Mesothelial cell of epicardium (in vitro differentiated cells): ENCODE results near the gene ACAA2. TPM values are rescaled to one million over a fixed set of nuclear protein-coding genes. Genes with fewer than 3 reads are reported as not detected.

Experiments used
- DNase-seq, 2 experiments: peaks; one replicate each; pipeline ENCODE4 v3.0.0; 2021; ENCODE audit warnings: low spot score in 2 of 2; ENCODE audit not compliant: unreplicated experiment in 2 of 2
- H3K27ac Mint-ChIP-seq: 2 replicates; pipeline ENCODE4 v1.8.0; 2021; ENCODE audit warnings: mixed read lengths
- H3K27me3 Mint-ChIP-seq: 2 replicates; pipeline ENCODE4 v1.8.0; 2021; ENCODE audit warnings: low read depth, mixed read lengths
- H3K36me3 Mint-ChIP-seq: 2 replicates; pipeline ENCODE4 v1.8.0; 2021; ENCODE audit warnings: mixed read lengths
- H3K4me1 Mint-ChIP-seq: 2 replicates; pipeline ENCODE4 v1.8.0; 2021; ENCODE audit warnings: mixed read lengths
- H3K4me3 Mint-ChIP-seq: 2 replicates; pipeline ENCODE4 v1.8.0; 2021; ENCODE audit warnings: mild to moderate bottlenecking, moderate library complexity, mixed read lengths
- H3K9me3 Mint-ChIP-seq: 2 replicates; pipeline ENCODE4 v1.8.0; 2021; ENCODE audit warnings: mixed read lengths
- total RNA-seq: library from RNA; stranded (reverse); gene quantifications from 3 replicates; pipeline ENCODE4 v1.2.1, GENCODE V29; 2021
- TF ChIP-seq, protein P1 (sequence below): fragments of 200-600 bp; sonication (generic); IDR thresholded peaks from one replicate; pipeline ENCODE4 v1.5.0; 2021; ENCODE audit warnings: antibody characterized with exemption; ENCODE audit not compliant: unreplicated experiment

ACAA2 gene
- total RNA-seq, 1 donor from 2014 or later: 57.2 TPM

GRCh38 chr18:49833814-49834213, 20.5 kb upstream of the ACAA2 start:
- TF ChIP-seq, protein P1, sequence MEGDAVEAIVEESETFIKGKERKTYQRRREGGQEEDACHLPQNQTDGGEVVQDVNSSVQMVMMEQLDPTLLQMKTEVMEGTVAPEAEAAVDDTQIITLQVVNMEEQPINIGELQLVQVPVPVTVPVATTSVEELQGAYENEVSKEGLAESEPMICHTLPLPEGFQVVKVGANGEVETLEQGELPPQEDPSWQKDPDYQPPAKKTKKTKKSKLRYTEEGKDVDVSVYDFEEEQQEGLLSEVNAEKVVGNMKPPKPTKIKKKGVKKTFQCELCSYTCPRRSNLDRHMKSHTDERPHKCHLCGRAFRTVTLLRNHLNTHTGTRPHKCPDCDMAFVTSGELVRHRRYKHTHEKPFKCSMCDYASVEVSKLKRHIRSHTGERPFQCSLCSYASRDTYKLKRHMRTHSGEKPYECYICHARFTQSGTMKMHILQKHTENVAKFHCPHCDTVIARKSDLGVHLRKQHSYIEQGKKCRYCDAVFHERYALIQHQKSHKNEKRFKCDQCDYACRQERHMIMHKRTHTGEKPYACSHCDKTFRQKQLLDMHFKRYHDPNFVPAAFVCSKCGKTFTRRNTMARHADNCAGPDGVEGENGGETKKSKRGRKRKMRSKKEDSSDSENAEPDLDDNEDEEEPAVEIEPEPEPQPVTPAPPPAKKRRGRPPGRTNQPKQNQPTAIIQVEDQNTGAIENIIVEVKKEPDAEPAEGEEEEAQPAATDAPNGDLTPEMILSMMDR: no peak
- H3K36me3 Mint-ChIP-seq: peaks cover 20% of the 10 kb centered on the region
- peaks cover 14% of the 10 kb centered on the region for H3K9me3 Mint-ChIP-seq
- H3K27ac Mint-ChIP-seq: no peak overlapping the region
- DNase-seq: no peak
- no peak overlapping the region for H3K4me3 Mint-ChIP-seq
- H3K27me3 Mint-ChIP-seq: no peaks in the 10 kb centered on the region
- peaks cover 8% of the 10 kb centered on the region for H3K4me1 Mint-ChIP-seq

DNA sequence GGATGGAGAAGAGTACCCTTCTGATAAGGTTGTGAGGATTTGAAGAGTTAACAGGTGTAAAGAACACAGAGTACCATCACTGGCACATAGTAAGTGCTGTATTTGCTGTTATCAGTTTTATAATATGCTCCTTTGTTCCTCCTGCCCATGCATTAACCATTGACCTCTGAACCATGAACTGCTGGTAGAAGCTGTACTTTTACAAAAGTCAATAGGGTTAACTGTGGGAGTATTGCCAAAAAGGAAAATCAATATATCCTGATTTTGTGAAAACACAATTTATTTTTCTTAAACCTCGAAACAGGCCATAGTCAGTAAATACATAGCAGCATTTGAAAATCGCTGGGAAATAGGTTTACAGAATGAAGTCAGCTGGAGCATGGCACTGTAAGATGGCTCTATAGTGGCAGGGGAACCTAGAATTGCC, 18.9 kb upstream of the ACAA2 start:
- TF ChIP-seq, protein P1: no peak
- Mint-ChIP-seq H3K27ac (no peak overlapping the region), H3K4me1 (peaks cover 8% of the 10 kb centered on the region), H3K27me3 (no peaks in the 10 kb centered on the region), H3K36me3 (peaks cover 33% of the 10 kb centered on the region), H3K4me3 (no peak overlapping the region), H3K9me3 (peaks cover 29% of the 10 kb centered on the region)
- DNase-seq: no peak

GRCh38 chr18:49827996-49828395, 14.7 kb upstream of the ACAA2 start:
- Mint-ChIP-seq H3K36me3 (peaks cover 52% of the 10 kb centered on the region), H3K4me1 (no peaks in the 10 kb centered on the region), H3K4me3 (no peak overlapping the region), H3K27ac (no peak overlapping the region), H3K9me3 (peaks cover 43% of the 10 kb centered on the region), H3K27me3 (no peaks in the 10 kb centered on the region)
- DNase-seq: no peak
- TF ChIP-seq, protein P1: no peak

- TF ChIP-seq, protein P1: no peak
- H3K27me3 Mint-ChIP-seq: no peaks in the 10 kb centered on the region
- H3K27ac Mint-ChIP-seq: no peak overlapping the region
- H3K4me3 Mint-ChIP-seq: no peak overlapping the region
- H3K9me3 Mint-ChIP-seq: peaks cover 3% of the 10 kb centered on the region
- peaks cover 14% of the 10 kb centered on the region for H3K36me3 Mint-ChIP-seq
- no peak for DNase-seq
- peaks cover 2% of the 10 kb centered on the region for H3K4me1 Mint-ChIP-seq
Measured at GRCh38 chr18:49819823-49820671, 6.7 kb upstream of the ACAA2 start.

DNA sequence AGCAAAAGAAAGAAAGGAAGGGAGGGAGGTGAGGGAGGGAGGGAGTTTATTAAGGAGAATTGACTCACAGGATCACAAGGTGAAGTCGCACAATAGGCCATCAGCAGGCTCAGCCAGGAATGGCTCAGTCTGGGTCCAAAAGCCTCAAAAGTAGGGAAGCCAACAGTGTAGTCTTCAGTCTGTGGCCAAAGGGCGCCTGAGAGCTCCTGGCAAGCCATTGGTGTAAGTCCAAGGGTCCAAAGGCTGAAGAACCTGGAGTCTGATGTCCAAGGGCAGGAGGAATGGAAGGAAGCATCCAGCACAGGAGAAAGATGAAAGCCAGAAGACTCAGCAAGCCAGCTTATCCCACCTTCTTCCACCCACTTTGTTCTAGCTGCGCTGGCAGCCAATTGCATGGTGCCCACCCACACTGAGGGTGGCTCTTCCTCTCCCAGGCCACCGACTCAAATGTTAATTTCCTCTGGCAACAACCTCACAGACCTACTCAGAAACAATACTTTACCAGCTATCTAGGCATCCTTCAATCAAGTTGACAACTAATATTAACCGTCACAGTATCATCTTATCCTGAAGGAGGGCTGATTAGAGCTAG, 5.8 kb upstream of the ACAA2 start:
- TF ChIP-seq, protein P1: no peak
- no peak for DNase-seq
- H3K4me1 Mint-ChIP-seq: peaks cover 6% of the 10 kb centered on the region
- no peak overlapping the region for H3K27ac Mint-ChIP-seq
- no peaks in the 10 kb centered on the region for H3K27me3 Mint-ChIP-seq
- no peak overlapping the region for H3K4me3 Mint-ChIP-seq
- peaks cover 9% of the 10 kb centered on the region for H3K36me3 Mint-ChIP-seq
- peaks cover 1% of the 10 kb centered on the region for H3K9me3 Mint-ChIP-seq
